GDM1 (cell line): ENCODE measurements around the gene ZNF280A.
"Not testable (repeated sequence)": the region's sequence is repeated elsewhere in the genome, so short reads cannot be mapped to it uniquely, and the experiment has no call there.

ENCODE experiments used
- DNase-seq: peaks from one replicate; lab custom pipeline; 2025; lab: John Stamatoyannopoulos, UW

ZNF280A gene

GRCh38 chr22:22538226-22538989 is 18.3 kb upstream of the ZNF280A start:
- no peak for DNase-seq

GRCh38 chr22:22536916-22537315 is 16.8 kb upstream of the ZNF280A start:
- DNase-seq: no peak

GRCh38 chr22:22536515-22536914 is 16.4 kb upstream of the ZNF280A start:
- DNase-seq: no peak

GRCh38 chr22:22535662-22536061 is 15.6 kb upstream of the ZNF280A start:
- DNase-seq: no peak

GRCh38 chr22:22534604-22535415 is 14.7 kb upstream of the ZNF280A start:
- no peak for DNase-seq

GRCh38 chr22:22533863-22534262 is 13.8 kb upstream of the ZNF280A start:
- DNase-seq: no peak

GRCh38 chr22:22533417-22533816 is 13.3 kb upstream of the ZNF280A start:
- no peak for DNase-seq

GRCh38 chr22:22532547-22533071 is 12.5 kb upstream of the ZNF280A start:
- DNase-seq: not testable (repeated sequence)

- no peak for DNase-seq
Observed at GRCh38 chr22:22531770-22532546, 11.9 kb upstream of the ZNF280A start.

- DNase-seq: no peak
Observed at GRCh38 chr22:22528780-22529179, 8.7 kb upstream of the ZNF280A start.

- no peak for DNase-seq
Observed at GRCh38 chr22:22527312-22527711, 7.2 kb upstream of the ZNF280A start.

GRCh38 chr22:22526125-22526912 is 6.2 kb upstream of the ZNF280A start:
- no peak for DNase-seq

GRCh38 chr22:22523494-22523893 is 3.4 kb upstream of the ZNF280A start:
- no peak for DNase-seq

GRCh38 chr22:22521631-22522030 is 1.6 kb upstream of the ZNF280A start:
- no peak for DNase-seq

- no peak for DNase-seq
Observed at GRCh38 chr22:22520667-22521602, 865 bp upstream of the ZNF280A start.

GRCh38 chr22:22519591-22519990 is 479 bp downstream of the ZNF280A start:
- DNase-seq: no peak

GRCh38 chr22:22516992-22517391 is 3.1 kb downstream of the ZNF280A start:
- DNase-seq: no peak

- DNase-seq: no peak
Observed at GRCh38 chr22:22515890-22516289, 4.2 kb downstream of the ZNF280A start.

GRCh38 chr22:22514431-22514830 is 5.6 kb downstream of the ZNF280A start:
- not testable (repeated sequence) for DNase-seq

GRCh38 chr22:22513619-22514018 is 6.5 kb downstream of the ZNF280A start:
- no peak for DNase-seq
